Measurements from ENCODE around the gene TXLNB.

- no peak for TF ChIP-seq CTCF (IDR thresholded peaks at IDR 0.05; ENCODE audit: low read length)
- no peak for TF ChIP-seq EZH2 (IDR thresholded peaks at IDR 0.05; ENCODE audit: borderline replicate concordance, low read length)
These were observed 37.6 kb downstream of the TXLNB start for GRCh38 chr6:139254196-139254595.
